HG03064 (cell line): ENCODE data around the gene HIPK2.

Experiments
- ATAC-seq: cut with Tn5 transposase; IDR thresholded peaks from one replicate; pipeline ENCODE4 v1.9.1; 2021; ENCODE audit warnings: low read depth; ENCODE audit not compliant: unreplicated experiment

The HIPK2 gene

DNA sequence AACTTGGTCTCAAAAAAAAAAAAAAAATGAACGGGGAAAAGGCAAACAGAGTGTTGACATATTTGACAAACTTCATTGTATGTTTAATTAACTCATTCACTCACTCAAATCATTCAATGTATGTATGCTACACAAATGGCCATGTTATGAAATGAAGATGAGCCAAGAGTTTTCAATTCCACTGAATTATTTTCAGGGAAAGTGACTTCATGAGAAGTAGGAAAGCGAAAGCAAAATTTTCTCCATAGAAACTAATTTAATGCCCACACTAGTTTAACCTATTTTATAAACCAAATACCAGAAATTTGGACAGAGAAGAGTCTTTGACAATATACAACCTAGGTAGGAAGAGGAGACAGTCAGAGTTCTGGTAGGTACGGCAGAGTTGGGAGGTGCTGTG is 119.5 kb downstream of the HIPK2 start:
- no peak for ATAC-seq

DNA sequence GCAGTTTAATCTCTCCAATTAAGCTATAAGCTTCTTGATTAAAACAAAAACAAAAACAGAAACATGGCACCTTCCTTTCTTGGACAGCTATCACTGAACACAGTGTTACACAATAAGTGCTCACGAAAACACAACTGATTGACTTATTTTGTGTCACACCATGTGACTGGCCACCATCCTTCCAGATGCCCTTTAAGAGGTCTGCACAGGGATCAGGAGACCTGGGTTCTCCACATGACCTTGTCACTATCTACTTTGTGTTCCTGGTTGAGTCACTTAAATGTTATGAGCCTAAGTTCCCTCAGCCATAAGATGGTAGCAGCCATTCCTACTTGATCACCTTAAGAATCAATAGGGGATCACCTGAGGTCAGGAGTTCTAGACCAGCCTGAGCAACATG is 120.1 kb downstream of the HIPK2 start:
- ATAC-seq: no peak

DNA sequence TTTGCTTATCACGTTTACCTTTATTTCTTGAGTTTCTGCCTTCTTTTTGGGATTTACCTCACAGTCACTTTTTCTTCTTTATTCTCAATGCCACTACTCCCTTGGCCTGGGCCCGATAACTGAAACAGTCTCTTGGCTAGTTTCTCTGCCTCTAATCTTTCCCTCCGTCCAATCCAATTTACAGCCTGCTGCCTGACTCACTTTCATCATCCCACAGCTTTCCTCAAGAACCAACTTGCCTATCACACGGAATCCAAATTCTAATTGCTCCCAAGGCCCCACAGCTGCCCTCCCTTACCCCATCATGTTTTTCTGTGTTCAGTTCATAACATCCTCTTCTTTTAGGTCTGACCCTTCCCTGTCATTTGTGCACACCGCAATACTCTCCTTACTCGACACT is 121.4 kb downstream of the HIPK2 start:
- no peak for ATAC-seq

DNA sequence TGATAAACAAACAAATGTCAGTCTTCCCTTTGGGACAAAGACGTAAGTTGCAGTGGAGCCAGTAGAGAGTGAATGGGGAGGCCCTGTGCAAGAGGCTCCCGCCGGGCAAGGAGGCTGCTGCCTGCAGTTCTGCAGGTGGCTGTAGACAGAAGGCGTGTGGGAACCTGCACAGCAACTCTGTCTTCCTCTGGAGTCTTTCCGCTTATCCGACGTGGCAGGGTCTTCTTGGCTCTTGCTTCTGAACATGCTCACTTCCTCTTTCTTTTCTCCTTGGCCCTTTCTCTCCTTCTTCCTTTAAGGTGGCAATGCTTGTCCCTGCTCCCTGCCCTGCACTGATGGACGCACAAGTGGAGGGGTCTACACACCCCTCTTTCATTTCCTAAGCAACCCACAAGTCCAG is 122.5 kb downstream of the HIPK2 start:
- no peak for ATAC-seq

DNA sequence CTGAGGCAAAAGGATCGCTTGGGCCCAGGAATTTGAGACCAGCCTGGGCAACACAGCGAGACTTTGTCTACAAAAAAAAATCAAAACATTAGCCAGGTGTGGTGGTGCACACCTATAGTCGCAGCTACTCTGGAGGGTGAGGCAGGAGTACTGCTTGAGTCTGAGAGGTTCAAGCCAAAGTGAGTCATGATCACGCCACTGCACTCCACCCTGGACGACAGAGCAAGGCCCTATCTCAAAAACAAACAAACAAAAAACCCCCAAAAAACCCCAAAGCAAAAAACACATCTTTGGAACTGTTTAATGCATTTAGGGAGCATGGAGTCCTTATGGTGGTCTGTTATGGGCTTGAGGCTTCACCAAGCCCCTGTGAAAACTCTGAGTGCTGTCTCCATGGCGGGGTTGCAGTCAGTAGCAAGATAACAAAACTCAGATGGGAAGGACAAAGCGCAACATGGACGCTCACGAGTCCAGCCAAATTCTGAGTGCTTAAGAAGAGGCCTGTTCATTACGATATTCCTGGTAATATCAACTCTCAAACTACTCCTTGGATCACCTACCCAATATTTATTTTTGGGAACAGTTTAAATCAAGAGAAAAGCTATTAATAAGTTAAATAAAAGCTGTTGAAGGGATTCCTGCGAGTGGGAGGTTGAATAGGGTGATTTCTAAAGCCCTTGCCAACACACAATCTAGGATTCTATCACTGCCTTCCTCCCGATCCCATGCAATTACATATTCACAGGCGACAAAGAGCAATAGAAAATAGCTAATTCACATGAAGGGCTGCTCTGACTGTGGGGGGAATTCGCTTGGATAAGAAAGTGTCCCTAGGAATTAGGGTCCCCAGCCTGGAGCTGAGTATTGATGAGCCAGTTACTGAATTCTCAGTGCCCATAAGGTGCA is 123.3 kb downstream of the HIPK2 start:
- no peak for ATAC-seq

DNA sequence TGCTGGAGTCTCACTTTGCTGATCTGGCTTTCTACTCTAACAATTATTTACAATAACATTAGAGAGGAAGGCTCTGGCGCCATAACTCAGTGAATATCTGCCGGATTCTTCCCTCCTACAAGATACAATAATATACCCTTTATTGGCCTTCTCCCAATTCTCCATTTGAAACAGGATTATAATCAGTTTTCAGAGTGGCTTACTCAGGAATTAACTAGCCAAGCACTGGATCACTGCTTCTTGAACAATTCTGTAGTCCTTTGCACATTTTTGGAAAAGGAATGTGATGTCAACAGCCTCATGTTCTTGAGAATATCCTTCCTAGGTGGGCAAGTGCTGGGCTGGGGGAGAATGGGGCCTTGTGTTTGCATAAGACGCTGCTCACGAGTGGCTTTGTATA is 125.9 kb downstream of the HIPK2 start:
- ATAC-seq: no peak

DNA sequence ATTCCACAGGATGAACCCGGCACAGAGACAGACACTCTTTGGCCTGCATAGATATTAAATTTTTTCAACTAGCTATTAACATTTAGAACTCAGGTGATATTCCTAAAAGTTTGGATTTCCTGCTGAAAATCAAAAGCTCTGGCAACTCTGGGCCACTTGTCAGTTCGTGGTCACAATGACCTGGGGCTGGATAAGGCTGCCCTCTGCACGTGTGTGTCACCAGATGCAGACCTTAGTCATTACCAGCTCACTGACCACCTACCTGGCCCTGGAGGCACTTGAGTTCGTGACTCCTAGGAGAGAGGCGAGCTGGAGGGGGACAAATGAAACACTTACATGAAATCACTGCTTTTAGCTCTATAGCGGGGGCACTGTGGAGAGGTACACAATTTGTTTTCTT is 126.5 kb downstream of the HIPK2 start:
- no peak for ATAC-seq

DNA sequence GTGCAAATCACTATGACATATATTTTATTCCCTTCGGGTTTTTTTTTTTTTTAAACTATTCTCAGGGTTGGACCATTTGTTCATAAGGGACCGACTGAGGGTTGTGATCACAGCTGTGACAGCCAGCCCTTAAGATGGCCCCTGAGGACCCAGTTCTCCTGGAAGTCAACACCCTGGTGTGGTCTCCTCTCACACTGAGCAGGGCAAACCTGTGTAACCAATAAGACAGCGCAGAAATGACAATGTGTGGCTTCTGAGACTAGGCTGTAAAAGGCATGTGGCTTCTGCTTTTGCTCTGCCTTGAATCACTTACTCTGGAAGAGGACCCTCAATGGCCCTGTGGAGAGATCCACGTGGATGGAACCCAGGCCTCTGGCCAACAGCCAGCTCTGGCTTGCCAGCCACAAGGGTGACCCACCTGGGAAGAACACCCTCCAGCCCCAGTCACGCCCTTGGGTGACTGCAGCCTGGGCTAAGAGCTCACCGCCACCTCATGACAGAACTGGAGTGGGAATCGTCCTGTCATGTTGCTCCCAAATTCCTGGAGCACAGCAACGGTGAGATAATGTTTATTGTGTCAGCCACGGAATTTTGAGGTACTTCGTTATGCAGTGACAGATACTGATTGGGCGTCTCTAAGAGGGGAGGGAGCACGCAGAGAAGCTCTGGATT is 127.2 kb downstream of the HIPK2 start:
- no peak for ATAC-seq

DNA sequence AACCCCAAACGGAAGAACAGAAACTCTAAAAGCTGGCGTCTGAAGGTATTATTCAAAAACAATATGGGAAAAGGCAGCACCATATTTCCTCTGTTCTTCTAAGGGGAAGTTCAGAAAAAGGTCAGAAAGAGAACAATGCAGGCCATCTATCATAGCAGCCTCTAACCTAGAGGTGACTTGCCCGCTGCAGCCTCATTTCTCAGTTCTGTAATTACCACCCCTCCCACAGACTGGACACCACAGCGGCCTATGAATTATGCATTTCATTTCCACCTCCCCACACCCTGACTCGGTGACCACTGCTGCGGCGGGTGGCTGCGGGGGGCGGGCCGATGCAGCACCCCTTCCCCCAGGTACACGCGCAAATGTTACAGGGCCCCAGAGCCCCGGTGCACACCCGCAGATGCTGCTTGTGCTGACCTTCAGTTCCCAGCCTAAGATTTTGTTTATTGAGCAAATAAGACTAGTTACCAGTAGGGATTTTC is 128.8 kb downstream of the HIPK2 start:
- ATAC-seq: peak; percentile 87

DNA sequence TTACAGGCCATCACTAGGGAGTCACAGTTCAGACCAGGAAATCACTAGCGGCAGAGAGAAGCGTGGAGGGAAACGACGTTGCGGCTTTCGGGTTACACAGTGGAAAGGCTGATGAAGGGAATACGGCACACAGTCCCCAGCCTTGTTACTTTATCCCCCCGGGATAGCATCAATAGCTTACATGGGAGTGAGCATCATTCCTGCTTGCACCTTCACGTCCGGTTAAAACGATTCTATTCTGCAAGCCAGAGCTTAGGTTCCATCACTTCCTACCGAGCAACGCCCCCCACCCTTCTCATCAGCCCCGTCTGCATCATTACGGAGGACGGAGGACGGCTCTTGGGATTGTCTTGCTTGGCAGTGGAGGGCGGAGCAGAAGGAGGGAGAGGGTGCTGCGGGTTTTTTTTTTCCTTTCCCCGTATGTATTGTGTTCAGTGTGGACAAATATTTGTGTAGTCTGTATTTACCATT is 129.4 kb downstream of the HIPK2 start:
- no peak for ATAC-seq

DNA sequence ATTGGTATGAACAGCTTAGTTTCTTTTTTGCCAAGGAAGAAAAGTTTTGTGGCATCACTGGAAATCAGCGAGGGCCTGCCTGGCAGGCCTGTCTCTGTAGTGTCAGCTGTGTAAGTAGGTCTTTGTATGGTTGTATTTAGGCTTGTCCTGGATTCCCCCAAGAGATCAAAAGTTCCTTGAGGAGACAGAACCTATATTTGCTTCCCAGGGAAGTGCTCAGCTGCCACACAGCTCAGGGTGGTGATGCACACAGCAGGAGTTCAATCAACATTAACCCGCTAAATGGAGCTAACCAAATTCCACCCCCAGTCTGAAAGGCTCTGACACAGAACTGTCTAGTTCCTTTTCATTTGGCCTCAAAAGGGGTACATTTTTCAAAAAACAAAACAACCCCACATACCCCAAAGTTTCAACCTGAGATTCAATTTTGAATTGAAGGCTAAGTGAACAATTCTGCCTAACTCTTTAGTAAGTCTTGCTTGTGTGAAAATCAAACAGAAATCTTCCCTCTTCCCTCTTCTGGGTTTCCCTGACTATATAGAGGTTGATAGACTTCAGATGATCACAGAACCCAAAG is 129.9 kb downstream of the HIPK2 start:
- ATAC-seq: no peak

DNA sequence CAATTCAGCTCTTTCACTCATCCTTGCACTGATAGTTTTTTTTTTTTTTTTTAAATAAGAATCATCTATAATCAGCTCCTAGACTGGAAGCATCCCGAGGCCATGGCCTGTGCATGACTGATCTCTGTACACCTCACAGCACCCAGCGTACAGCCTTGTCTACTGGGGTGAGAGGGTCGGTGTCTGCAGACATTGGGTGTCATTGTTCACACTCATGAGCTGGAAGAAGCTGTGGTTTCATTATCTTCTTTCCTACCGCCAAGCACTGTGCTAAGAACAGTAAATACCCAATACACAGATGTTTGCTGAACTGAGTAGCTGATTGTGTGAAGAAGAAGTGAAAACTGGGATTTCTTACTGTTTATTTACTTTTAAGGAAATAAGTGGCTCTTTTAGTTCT is 130.7 kb downstream of the HIPK2 start:
- ATAC-seq: no peak

DNA sequence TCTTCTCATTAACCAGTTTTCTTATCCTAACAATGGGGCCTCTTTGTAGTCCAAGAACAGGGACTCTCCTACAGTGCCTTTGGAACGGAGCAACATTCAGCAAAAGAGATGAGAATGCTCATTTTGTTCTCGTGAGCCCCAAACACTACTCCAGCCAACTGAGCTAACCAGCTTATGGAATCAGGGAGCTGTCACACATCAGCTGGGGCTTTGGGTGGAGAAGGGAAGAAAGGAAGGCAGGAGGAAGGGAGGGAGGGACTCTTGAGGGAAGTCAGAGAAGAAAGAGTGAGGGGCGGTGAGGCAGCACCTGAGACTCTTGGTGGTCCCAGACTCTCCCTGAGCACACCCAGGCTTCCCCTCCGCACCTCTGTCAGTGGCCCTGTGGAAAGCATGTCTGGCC is 131.2 kb downstream of the HIPK2 start:
- ATAC-seq: no peak

DNA sequence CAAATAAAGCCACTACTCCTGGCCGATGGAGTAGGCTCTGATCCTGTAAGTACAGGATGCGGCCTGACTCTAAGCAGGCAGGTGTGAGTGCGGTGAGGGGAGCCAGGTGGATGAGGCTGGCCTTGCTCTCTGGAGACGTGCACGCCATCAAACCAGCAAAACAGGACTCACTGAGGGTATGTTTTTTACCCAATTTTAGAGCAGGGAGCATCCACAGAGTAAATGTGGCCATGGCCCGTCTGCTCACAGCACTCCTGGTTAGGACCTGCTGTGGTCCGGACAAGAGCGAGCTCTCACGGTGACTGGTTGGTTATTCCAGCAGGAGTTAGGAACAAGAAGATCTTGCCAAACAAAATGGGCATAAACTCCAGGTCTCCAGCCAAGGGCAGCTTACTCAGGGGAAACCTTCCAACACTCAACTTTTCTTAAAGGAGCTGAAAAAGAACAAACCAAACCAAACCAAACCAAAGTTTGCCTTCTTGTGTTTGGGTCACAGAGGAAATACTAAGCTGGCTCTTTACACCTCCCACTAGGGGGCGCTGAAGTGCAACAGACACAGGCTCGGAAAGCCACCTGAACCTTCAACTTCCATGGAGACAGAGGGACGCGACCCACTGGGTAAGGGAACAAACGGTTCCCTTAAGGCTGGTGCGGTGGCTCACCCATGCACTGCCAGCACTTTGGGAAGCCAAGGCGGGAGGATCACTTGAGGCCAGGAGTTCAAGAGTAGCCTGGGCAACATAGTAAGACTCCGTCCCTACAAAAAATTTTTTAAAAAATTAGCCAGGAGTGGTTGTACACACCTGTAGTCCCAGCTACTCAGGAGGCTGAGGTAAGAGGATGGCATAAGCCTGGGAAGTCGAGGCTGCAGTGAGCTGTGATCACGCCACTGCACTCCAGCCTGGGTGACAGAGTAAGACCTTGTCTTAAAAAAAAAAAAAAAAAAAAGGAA is 131.9 kb downstream of the HIPK2 start:
- no peak for ATAC-seq

DNA sequence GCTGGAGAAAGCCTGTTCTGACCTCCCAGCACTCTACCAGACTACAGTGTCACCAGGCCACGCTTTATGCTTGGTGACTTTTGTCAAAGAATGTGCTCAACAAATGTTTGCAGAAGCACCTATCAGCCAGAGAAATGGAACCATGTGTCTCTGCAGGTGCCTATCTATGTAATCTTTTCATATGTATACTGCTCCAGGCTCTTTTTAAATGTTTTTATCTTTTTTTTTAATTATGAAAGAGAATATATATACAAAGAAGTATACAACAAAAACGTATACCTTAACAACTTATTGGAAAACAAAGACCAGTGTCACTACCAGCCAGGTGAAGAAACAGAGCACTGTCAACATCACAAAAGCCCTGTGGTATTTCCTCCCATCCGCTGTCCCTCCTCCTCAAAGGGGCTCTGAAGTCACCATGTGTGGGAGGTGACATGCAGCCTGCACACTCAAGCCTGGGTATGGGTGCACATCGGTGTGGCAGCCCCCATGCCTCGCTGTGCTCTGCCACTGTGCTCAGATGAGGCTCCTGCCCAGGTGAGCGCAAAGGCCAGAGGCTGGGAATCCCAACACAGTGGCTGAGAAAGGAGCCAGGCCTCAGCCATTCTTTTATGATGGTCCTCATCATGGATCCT is 133.7 kb downstream of the HIPK2 start:
- ATAC-seq: no peak

DNA sequence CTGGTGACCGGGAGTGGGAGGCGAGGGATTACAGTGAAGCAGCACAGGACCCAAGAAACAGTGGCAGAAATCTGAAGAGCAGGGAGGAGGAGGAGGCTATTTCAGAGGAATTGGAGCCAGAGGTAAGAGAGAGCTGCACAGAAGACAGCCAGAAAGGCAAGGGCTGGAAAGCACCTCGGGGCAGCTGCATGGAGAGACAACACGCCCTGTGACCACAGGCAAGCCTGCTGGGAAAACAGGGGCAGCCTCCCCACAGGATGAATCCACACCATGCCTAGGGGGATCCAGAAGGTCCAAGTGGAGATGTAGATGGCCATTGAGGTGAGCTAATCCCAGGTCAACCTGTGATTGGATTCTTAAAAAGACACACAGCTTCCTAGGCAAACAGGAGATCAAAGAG is 135.5 kb downstream of the HIPK2 start:
- ATAC-seq: no peak

DNA sequence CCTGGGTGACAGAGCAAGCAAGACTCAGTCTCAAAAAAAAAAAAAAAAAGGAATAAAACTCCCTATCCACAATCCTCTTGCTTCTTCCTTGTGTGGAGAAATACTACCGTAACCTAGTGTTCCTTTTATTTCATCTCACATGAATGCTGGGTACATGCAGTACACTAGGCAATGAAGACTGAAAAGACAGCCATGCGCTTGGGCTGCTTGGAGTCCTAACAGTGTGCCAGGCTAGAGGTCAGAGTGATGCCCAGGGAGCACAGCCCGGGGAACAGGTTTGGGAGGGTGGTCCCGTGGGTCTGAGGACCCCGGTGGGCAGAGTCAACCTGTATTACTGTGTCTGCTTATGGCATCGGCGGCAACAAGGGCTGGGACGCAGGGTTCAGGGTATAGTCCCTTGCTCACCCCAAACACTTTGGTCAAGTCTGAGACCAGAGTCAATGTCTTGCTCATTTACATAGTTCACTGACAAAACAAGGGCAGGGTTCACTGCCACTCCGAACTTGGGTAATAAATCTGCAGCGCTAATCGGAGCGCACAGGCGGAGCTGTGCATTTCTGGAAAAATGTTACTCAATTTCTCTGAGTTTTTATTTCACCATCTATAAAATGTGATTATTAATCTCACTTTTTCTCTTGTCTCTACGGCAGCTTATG is 136.3 kb downstream of the HIPK2 start:
- no peak for ATAC-seq

DNA sequence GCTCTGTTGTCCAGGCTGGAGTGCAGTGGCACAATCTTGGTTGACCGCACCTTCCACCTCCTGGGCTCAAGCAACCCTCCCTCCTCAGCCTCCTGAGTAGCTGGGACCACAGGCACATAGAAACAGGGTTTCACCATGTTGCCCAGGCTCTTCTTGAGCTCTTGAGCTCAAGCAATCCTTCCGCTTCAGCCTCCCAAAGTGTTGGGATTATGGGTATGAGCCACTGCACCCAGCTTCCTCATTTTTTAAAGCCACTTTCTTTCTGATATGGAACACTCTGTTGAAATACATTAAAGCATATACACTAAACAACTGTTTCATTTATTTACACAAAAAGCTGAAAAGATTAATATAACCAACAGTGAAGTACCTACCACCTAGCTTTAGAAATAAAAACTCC is 137.1 kb downstream of the HIPK2 start:
- ATAC-seq: no peak

DNA sequence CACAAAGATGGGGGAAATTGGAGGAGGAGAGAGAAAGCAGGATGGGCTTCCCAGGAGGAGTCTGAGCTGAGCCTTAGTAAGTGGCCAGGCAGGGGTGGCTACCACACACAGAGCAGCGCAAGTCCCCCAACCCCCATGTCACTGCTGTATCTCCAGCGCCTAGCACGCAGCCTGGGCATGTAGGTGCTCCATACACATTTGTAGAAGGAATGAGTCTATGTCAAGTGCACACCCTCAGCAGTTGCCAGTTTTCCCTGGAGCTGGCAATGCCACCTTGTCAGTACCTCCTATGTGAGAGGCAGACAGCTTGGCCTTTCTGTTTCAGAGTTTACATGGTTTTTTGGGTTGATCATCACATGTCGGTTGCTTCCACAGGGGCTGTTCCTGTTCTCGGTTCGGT is 138.2 kb downstream of the HIPK2 start:
- no peak for ATAC-seq
